ENCODE measurements around the gene BRAF.
"Not testable (repeated sequence)": the region's sequence is repeated elsewhere in the genome, so short reads cannot be mapped to it uniquely, and the experiment has no call there.

The BRAF gene

DNA sequence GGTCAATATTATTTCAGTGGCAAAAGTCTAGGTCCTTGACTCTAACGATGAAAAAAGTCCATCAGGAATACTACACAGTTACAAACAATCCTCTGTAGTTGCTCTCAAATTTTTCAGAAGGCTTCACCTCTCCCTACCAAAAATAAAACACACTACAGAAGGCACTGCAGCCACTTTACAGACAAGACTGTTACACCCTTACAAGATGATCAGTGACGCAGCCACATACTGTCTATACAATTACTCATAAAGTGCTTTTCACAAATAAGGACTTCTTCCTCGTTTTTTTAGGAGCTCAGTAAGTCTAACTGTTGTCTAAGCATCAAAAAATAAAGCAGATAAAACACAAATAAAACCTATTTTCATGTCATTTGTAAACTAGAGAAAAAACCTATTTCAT lies 201.2 kb downstream of the BRAF start:
- TF ChIP-seq, protein P1, sequence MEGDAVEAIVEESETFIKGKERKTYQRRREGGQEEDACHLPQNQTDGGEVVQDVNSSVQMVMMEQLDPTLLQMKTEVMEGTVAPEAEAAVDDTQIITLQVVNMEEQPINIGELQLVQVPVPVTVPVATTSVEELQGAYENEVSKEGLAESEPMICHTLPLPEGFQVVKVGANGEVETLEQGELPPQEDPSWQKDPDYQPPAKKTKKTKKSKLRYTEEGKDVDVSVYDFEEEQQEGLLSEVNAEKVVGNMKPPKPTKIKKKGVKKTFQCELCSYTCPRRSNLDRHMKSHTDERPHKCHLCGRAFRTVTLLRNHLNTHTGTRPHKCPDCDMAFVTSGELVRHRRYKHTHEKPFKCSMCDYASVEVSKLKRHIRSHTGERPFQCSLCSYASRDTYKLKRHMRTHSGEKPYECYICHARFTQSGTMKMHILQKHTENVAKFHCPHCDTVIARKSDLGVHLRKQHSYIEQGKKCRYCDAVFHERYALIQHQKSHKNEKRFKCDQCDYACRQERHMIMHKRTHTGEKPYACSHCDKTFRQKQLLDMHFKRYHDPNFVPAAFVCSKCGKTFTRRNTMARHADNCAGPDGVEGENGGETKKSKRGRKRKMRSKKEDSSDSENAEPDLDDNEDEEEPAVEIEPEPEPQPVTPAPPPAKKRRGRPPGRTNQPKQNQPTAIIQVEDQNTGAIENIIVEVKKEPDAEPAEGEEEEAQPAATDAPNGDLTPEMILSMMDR (IDR thresholded peaks at IDR 0.05; ENCODE audit: low read depth, low read length), result no peak
- H3K4me3 ChIP-seq (ENCODE audit: low read depth, low read length), result no peak overlapping the region

DNA sequence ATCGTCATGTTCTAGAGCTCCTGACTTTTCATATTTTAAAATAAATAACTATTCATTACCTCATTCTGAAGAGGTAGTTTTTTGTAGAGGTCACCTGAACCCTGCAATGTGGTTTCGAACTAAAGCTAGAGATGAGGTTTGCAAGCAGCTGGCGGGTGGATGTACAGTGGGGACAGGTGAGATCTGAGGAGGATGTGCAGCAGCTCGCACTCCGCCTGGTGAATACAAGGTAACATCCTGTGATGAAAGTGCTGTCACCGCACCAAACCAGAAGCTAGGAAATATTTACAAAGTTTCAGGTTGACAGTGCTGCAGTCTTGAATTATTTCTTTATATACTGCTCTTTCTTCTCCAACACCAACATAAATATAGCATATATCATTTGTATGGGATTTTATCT lies 201.7 kb downstream of the BRAF start:
- no peak overlapping the region for H3K4me3 ChIP-seq (ENCODE audit: low read depth, low read length)
- TF ChIP-seq, protein P1 (IDR thresholded peaks at IDR 0.05; ENCODE audit: low read depth, low read length), result no peak

DNA sequence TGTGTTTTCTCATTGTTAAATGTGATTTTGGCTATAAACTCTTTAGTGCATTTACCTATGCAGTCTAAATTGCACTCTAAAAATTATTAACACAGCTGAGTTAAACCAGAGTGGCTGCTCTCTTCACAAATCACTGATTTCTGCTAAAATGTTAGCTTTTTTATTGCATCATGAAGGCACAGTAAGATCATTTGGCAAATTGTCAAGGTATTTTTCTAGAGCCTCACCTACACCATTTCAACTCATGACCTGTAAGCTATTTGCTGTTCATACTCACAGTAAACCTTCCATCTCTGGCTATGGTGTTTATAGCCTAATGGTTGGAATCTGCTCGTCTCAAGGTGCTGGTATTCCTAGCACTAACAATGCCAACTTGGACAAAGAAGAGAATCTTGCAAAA lies 202.5 kb downstream of the BRAF start:
- TF ChIP-seq, protein P1 (IDR thresholded peaks at IDR 0.05; ENCODE audit: low read depth, low read length), result no peak
- no peak overlapping the region for H3K4me3 ChIP-seq (ENCODE audit: low read depth, low read length)

GRCh38 chr7:140719721-140720120 lies 205.0 kb downstream of the BRAF start:
- TF ChIP-seq, protein P1 (IDR thresholded peaks at IDR 0.05; ENCODE audit: low read depth, low read length), result no peak
- no peak overlapping the region for H3K4me3 ChIP-seq (ENCODE audit: low read depth, low read length)

- no peak overlapping the region for H3K4me3 ChIP-seq (ENCODE audit: low read depth, low read length)
Measured at GRCh38 chr7:140714331-140715040, 210.2 kb downstream of the BRAF start.

GRCh38 chr7:140712392-140712791 lies 212.3 kb downstream of the BRAF start:
- not testable (repeated sequence) for H3K4me3 ChIP-seq (ENCODE audit: low read depth, low read length)

More at GRCh38 chr7:140714331-140715040, 210.2 kb downstream of the BRAF start:
- TF ChIP-seq, protein P1 (IDR thresholded peaks at IDR 0.05; ENCODE audit: low read depth, low read length), result no peak

DNA sequence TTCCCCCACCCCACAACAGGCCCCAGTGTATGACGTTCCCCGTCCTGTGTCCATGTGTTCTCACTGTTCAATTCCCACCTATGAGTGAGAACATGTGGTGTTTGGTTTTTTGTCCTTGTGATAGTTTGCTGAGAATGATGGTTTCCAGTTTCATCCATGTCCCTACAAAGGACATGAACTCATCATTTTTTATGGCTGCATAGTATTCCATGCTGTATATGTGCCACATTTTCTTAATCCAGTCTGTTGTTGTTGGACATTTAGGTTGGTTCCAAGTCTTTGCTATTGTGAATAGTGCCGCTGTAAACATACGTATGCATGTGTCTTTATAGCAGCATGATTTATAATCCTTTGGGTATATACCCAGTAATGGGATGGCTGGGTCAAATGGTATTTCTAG lies 216.0 kb downstream of the BRAF start:
- H3K4me3 ChIP-seq (ENCODE audit: low read depth, low read length), result not testable (repeated sequence)

- TF ChIP-seq, protein P1 (IDR thresholded peaks at IDR 0.05; ENCODE audit: low read depth, low read length), result no peak
- H3K4me3 ChIP-seq (ENCODE audit: low read depth, low read length), result no peak overlapping the region
Measured at GRCh38 chr7:140707132-140707531, 217.6 kb downstream of the BRAF start.

Measured in WI38 (cell line).